Measurements from ENCODE around the gene S100B.

DNA sequence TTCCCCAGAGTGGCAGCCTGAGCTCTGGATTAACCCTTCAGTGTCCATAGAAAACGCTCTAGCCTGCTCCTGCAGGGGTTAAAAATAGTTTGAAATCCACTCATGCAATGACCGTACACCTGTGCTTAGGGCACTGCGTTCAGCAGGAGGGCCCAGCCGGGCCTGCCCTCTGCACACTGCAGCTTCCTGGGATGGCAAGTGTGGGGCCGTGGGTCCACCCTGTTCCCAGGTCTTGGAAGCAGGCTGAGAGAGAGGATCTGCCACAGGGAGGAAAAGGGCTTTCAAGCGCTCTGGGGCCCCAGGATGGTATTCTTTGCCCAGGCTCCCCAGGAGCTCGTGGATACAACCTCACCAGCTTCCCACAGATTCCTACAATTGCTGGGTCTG, 1.5 kb upstream of the S100B start:
- TF ChIP-seq SUZ12 (IDR thresholded peaks at IDR 0.05; ENCODE audit: extremely low read depth, insufficient read depth, insufficient read length), result no peak
- no peak for TF ChIP-seq ZNF274 (IDR thresholded peaks at IDR 0.05; ENCODE audit: low read depth, low read length)
- TF ChIP-seq YY1 (IDR thresholded peaks at IDR 0.05; ENCODE audit: insufficient read depth, insufficient read length), result no peak
